ENCODE data around the gene ZPBP.

The ZPBP gene

GRCh38 chr7:50125766-50126165, 32.7 kb upstream of the ZPBP start:
- no peak overlapping the region for H3K4me3 ChIP-seq (ENCODE audit: low read length)
- DNase-seq (ENCODE audit: low read depth): peak; percentile 28

GRCh38 chr7:50121286-50121685, 28.2 kb upstream of the ZPBP start:
- no peak for DNase-seq (ENCODE audit: low read depth)
- no peak for TF ChIP-seq CTCF (IDR thresholded peaks at IDR 0.05; ENCODE audit: insufficient read depth, low read depth, low read length, missing control alignments)
- no peak overlapping the region for H3K4me3 ChIP-seq (ENCODE audit: low read length)

More at GRCh38 chr7:50125766-50126165, 32.7 kb upstream of the ZPBP start:
- no peak for TF ChIP-seq CTCF (IDR thresholded peaks at IDR 0.05; ENCODE audit: insufficient read depth, low read depth, low read length, missing control alignments)

- no peak for TF ChIP-seq CTCF (IDR thresholded peaks at IDR 0.05; ENCODE audit: insufficient read depth, low read depth, low read length, missing control alignments)
- no peak for DNase-seq (ENCODE audit: low read depth)
- H3K4me3 ChIP-seq (ENCODE audit: low read length): no peak overlapping the region
These were observed 27.0 kb upstream of the ZPBP start for GRCh38 chr7:50119815-50120637.

GRCh38 chr7:50112250-50112649, 19.2 kb upstream of the ZPBP start:
- H3K4me3 ChIP-seq (ENCODE audit: low read length): no peak overlapping the region
- DNase-seq (ENCODE audit: low read depth): no peak
- TF ChIP-seq CTCF (IDR thresholded peaks at IDR 0.05; ENCODE audit: insufficient read depth, low read depth, low read length, missing control alignments): no peak

GRCh38 chr7:50101873-50102272, 8.8 kb upstream of the ZPBP start:
- TF ChIP-seq CTCF (IDR thresholded peaks at IDR 0.05; ENCODE audit: insufficient read depth, low read depth, low read length, missing control alignments): no peak
- no peak for DNase-seq (ENCODE audit: low read depth)
- no peak overlapping the region for H3K4me3 ChIP-seq (ENCODE audit: low read length)

GRCh38 chr7:50095634-50096033, 2.6 kb upstream of the ZPBP start:
- DNase-seq (ENCODE audit: low read depth): no peak
- H3K4me3 ChIP-seq (ENCODE audit: low read length): no peak overlapping the region
- no peak for TF ChIP-seq CTCF (IDR thresholded peaks at IDR 0.05; ENCODE audit: insufficient read depth, low read depth, low read length, missing control alignments)

All from epithelial cell of esophagus (primary cell).